GM21717 (cell line): ENCODE measurements around the gene TNS3.

Source experiments
- ATAC-seq: cut with Tn5 transposase; IDR thresholded peaks from one replicate; pipeline ENCODE4 v1.9.1; 2021; ENCODE audit warnings: mild to moderate bottlenecking, moderate library complexity; ENCODE audit not compliant: unreplicated experiment

Gene TNS3

DNA sequence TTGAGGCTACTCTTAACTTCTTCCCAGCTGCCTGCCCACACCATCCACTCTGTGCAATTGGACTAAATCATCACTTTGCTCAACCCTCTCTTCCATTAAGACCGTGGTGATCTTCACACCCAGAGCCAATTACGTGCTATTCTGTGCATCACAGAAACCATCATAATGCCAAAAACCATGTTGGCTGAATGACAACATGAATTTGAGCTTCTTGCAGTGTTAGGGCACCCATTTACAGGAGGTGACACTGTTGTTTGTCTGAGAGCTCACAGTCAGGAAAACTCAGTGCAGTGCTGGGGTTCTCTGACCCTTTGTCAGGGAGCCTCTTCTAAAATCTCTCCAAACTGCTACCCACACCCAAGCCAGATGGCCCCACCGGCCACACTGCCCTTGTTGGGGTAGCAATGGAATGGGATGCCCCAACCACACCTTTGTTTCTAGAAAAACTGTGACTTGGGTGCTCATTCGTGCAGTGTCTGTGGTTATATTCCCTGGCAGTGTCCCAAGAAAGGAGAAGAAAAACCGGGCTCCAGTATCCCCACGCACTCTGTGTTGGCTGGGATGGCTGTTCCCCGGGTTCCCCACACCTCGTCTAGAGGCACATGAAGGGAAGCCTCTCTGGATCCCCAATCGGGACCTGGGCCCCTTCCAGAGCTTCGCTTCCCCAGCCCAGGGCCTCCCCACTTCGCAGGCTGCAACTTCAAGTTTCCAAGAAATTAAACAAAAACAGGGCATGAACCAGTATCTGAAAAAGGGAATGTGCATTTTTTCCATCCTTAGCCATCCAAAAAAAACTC lies 2.0 kb upstream of the TNS3 start:
- no peak for ATAC-seq

DNA sequence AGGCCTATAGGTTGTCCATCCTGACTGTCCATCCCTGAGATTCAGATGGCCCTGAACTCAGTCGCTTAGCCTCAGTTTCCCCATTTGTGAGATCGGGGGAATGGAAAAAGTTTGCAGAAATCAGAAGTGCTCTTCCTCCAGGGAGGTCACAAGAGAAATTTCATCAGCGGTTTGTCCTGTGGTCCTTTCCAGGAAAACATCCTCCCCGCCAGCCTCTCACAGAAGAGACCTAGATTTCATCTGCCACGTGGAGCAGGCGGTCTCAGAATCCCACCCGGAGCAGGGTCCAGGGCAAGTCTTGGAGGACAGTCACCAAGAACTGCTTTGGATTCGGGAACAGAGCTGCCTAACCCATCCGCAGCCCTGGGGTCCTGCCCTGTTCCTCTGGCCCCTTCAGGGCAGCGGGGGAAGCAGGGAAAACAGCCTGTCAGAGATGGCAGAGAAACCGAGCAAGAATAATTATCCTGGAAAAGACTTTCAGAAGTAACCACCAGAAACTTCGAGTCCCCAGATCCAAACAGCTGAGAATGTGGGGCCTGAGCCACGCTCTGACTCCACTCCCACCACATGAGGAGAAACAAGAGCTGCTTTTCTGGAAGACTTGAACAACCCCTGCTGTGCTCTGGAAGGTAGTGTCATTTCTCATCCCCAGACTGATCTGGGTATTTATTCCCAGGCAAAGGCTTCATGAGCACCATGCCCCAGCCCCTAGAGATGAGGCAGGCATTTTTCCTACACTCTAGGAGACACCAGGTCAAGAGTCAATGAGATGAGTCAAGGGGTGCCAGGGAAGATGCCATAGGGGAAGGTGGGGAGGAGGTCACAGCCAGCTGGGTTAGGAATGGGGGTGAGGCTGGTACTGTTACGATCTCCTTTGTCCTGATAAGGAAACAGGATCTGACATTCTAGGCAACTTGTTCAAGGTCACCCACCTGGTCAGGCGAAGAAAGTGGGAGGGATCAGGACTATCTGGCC lies 1.1 kb upstream of the TNS3 start:
- no peak for ATAC-seq

DNA sequence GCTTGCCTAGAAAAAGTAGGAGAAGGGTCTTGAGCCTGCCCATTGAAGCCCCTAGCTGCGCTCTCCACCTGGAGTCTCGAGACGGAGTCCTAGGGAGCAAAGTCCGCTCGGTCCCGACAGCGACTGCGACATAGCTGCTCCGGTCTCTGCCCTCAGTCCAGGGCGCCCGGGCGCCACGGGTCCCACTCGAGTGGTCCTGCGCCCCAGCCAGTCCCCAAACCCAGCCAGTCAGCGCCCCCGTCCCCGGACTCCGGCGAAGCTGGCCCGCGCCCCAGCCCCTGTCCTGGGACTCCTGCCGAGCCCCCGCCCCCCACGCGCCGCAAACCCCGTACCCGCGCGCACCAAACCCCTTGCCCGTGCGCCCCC lies 490 bp downstream of the TNS3 start:
- no peak for ATAC-seq

DNA sequence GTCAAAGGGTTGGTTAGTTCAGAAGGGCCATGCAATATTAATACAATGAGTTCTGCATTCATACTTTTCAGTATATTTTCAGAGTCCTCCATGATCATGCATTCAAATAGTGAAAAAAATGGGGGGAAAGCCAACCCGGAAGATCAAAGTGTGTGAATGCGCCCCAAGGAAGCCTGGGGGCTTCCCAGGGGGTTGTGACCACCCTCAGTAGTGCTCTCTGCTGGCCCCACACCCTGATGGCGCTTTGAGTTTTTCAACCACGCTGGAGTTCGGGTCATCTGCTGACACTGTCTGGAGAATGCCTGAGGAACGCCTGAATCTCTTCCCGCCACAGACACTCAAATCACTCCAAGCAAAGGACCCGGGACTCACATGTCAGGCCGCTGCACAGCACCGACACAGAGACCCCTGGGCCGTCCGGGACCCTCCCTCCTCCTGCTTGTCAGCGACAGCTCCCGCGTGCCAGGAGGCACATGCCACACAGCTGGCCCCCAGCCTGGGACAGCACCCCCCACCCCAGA lies 1.0 kb downstream of the TNS3 start:
- ATAC-seq: no peak

DNA sequence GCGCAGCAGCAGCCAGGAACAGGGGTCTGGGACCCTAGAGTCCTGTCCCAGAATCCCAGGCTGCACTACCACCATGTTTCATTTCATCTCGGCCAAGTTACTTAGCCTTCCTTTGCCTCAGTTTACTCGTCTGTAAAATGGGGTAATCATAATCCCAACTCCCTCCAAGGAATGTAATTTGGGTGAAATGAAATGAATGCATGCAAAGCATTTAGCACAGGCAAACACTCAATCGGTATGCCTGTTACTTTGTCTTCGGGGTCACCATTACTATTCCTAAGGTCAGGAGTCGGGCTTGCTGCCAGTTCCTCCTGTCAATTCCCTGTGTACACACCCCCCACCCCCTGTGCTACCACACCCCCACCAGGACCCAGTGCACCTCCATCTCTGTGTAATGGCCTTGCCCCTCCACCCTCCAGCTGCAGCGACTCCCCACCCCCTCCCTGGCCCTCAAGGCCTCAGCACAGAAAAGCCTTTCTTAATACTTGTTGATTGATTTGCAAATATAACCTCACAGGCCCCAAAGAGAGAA lies 1.7 kb downstream of the TNS3 start:
- ATAC-seq: no peak

DNA sequence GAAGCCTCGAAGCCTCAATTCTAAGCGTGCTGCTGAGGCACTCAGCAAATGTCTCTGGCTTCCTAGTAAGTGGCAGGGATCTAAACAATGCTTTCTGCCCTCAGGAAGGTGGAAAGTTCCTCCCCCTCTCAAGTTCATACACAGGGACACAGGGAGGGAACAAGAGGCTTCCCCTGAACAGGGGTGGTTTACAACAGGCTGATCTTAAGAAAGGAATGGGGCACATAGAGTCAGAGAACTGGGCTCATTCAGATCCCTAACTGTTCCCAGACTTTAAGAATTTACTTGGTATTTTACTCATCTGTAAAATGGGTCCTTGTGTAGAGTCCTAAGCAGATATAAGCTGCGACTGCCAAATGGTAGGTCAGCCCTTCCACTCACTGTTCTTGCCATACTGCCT lies 2.5 kb downstream of the TNS3 start:
- ATAC-seq: no peak

DNA sequence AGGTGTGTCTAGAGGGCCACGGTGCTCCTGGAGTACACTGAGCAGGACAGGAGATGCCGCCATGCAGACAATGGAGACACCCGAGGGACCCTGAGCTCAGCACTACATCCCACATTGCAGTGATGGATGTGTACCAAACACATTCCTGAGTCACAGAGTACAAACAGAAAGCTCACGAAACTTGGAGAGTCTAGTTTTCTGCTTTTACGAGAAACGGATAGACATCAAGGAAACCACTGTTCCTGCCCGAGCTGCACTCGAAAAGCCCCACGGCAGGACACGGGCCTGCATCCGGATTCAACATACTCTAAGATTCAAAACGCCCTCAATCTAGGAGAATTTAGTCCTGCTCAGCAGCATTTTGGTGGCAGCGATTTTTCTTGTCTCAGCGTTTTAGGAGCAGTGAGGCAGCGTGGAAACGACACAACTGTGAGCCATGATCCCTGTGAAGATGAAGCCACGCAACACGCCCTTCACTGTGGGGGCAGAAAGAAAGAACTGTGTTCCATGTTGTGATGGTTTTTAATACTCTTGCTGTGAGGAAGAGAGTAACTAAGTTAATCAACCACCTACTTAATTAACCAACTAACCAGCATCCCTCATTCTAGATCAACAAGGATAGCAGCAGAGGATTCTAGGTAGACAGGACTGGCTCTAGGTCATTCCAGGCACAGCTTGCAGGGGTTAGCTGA lies 3.2 kb downstream of the TNS3 start:
- no peak for ATAC-seq

DNA sequence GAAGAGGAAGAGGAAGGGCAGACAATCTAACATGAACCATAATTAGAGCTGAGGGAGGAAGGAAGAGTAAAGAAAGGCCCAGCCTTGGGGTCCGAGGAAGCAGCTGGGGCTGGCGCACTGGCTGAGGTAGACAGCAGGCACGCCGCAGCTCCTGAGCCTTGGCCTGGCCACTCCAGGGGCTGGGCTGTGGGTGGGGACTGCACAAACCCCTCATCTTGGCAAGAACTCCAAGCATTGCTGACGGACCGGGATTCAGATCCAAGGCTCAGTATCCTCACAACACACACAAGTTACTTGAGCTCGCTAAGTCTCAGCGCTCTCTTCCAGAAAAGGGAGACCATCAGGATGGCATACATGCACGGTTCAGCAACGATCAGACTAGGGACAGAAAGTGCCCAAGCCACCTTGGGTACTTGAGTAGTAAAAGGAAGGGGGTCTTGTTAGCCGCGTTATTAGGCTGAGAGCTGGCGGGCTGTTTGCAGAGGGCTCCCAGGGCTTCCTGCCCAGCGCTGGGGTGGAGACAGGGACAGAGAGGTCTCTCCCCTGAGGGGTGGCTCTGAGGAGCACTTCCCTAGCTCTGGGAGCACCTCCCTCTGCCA lies 4.5 kb downstream of the TNS3 start:
- ATAC-seq: no peak

DNA sequence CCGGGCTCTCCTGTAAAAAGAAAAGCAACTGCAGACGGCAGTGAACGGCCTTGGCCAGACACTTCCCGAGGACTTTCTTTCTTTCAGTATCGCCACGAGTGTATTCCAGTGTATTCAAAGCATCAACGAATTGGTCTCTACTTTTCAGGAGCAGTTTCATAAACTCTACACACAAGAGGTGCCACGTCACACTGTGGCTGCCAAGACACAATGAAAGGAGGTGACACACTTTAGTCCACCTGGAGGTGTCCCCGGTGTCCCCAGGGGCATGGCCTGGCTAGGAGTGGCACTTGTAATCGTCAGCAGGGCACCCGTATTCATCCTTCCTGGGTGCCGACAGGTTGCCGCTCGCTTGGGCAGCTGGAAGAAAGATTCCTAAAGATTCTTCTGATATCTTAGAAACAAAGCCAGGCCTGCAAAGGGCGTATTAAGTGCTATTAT lies 5.0 kb downstream of the TNS3 start:
- ATAC-seq: no peak

DNA sequence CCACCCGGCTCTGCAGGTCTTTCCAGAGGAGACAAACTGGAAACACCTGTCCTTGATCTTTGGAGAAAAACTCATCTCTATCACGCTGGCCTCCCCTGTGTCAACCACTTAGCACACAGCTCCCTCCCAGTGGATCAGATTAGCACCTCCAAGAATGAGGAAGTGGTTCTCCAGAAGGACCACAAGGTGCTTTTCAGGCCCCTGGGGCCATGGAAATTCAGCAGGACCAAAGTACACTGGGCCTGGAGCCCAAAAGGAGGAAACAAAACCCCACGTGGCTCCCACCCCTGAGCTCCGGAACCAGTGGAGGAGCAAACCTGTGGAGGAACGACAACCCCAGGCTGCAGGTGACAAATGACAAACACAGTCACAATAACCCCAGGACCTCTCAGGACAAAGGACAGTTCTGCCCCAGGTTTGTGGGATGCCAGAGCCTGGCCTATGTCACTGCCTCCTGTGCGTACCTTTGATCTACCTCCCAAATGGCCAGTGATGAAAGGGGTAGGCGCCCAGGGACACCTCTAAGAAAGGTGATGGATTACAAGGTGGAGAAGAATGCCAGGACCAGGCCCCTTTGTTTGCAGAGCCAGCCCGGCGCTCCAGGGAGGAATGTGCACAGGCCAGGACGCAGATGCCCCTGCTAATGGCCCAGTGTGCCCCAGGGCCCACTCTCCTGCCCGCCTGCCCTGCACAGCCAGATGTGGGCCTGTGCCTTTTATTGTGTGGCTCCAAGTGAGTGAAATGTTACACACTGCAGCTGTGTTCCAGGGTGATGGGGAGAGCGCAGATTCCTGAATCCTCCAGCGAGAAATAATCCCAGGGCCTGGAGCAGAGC lies 5.7 kb downstream of the TNS3 start:
- ATAC-seq: no peak

DNA sequence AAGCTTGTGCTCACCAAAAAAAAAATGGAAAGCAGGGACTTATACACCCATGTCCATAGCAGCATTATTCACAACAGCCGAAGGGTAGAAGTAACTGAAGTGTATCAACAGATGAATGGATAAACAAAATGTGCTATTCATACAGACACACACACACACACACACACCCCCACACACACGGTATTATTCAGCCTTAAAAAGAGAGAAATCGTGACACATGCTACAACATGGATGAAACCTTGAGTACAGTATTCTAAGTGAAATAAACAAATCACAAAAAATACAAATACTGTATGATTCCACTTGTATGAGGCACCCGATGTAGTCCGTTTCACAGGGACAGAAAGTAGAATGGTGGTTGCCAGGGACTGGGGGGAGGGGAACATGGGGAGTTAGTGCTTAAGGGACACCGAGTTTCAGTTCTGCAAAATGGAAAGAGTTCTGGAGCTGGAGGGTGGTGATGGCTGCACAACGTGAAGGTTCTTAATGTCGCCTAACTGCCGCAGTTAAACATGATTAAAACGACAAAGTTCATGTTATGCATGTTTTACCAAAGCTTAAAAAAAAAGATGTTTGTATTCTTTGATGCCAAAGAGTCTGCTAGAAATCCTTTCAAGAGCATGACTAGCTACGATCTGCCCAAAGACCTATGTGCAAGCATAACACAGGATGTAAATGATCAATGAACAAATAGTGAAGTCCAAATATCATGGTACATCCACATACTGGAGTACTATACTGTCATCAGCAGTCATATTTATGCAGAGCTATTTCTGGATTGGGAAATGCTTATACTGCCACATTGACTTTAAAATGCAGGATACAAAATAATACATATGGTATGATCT lies 7.2 kb downstream of the TNS3 start:
- peak; percentile 90 for ATAC-seq

DNA sequence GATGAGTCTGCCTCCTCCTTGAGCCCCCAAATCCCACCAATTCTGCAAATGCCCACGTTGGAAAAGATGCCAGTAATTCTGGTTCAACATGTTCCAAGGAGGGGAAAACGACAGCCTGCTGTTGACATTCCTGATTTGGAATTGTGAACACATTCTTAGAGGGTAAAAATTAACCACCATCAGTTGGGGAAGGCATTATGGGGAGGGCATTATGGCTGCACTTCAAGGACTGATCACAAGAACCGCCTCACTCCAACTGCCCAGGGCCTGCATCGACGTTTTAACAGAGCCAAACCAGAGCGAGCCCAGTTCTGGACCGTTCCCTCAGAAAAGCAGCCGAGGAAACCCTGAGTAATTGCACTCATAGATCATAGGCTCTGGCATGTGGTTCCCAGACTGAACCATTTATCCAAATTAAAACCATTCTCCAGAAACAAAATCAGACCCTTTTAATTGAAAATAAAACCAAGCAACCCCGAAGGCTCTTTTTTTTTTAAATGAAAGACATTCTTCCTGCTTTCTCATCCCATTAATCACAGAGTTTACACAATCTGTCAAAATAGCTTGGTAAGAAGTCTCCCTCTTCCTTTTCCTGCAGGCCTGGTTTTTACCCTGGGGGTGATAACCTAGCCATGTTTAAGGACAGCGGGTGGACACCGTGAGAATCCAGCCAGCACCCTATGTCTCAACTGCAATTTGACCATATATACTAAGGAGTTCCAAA lies 8.0 kb downstream of the TNS3 start:
- ATAC-seq: no peak

DNA sequence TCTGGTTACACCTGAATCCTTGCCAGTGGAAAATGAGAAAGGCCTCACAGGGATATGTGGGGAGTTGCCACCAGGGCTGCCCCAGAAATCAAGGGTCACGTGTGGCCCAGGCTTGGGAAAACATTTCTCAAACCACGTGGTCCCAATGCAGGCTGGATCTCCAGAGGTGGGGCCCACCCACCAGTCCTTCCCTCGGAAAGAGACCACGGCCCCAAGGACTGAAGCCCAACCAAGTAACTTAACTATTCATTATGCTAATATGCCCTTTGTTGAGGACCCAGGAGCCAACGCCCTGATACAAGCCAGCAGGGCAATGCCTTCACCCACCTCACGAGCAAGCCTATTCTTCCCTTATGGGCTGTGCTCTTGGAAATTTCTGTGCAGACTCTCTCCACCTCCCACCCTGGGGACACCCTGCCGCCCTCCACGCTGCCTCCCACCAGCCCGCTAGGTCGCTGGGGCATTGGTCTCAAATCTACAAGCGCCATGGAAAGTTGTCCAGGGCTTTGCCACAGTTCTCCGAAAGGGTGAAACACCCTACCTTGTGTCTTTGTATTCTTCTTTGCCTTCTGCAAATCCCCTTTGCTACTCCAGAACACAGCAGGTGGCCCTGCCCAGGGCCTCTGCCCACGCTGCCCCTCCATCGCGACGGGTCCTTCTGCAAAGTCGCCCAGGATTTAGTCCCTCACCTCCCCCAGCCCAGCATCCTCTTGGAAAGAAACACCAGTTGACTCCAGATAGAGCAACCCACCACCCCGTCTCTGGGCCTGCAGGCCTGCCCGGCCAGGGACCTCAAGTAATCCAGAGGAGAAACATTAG lies 8.8 kb downstream of the TNS3 start:
- no peak for ATAC-seq

DNA sequence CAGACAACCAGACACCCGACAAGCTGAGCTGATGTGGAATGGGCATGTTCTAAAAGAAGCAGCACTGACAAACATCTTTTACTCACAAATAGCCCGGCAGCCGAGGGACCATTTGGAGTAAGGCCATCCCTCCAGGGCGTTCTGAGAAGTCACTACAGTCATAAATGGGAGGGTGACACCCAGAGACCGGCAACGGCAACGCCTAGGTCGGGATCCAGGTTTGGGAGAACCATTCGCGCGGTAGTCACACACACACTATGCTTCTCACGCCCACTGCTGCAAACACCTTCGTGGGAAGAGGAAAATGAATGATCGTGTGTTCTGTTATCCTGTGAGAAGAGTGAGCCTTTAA lies 9.8 kb downstream of the TNS3 start:
- ATAC-seq: no peak

DNA sequence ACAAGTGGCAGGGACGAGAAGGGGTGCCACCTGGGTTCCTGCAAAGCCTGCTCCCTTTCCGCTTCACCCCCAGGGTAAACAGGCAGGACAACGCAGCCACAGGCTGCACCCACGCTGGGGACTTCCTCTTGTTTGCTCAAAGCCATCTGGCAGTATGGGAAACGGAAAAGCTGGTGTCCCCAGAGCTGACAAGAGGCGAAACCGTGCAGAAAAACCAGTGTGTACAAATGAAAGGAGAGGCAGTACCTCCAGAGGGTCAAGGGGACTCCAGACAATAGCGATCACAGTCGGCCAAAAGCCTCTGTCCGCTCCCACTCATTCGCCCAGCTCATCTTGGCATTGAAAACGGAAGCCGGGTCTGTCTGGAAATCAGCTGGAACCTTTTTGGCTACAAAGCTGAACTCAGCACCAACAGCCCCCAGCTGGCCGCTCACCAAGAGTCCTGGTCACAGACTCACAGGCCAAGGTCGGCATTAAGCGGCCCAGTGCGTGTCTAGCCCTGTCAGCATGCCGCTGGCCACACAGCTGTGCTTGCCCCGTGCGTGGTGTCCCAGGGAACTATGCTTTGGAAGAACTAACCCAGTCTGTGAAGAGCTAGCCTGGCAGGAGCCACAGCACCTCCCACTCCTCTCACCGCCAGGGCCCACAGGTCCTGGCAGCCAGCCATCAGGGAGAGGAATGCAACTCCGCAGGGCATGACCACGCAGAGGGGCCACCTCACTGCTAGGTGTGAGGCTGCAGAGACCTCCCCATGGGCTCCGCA lies 10.4 kb downstream of the TNS3 start:
- ATAC-seq: no peak

DNA sequence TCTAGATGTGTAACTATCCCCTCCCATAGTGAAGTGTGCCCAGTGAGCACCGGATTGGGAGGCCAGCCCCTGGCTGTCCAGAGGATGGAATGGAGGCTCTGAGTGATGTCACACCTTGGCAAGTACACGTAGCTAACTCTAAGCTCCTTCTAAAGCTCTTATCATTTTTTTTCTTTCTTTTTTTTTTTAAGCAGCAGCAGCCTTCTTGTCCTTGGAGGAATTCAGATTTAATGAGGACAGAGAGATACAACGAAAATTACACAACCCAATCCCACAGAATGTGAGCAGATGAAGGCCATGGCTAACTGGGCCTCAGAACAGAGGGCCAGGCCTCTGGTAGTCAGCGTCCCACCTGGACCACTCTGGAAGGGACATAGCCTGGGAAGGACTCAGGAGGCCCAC lies 11.3 kb downstream of the TNS3 start:
- no peak for ATAC-seq

DNA sequence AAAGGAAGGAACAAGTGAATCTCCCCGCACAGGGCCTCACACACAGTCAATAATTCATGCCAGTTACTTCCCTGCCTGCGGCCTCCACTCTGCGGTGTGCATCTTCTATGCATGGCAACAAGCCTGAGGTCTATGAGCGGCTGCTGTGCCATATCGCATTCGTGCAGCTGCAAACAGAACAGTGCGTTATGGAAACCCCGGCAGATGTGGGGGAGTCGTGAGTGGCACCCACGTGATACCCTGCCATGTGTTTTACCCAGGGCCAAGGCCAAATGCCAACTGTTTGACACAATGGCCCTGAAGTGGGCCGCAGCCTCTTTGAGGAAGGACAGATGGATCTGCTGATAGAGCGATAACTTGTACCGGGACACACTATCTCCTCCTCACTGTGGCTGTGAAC lies 13.4 kb downstream of the TNS3 start:
- ATAC-seq: no peak
